Hippocampal formation (tissue), 2 donors: Measurements from ENCODE around the gene FIBCD1.

ENCODE experiments used
- DNase-seq, 2 donors: peaks; one replicate each; lab custom pipeline; 2025; lab: John Stamatoyannopoulos, UW

FIBCD1 gene

DNA sequence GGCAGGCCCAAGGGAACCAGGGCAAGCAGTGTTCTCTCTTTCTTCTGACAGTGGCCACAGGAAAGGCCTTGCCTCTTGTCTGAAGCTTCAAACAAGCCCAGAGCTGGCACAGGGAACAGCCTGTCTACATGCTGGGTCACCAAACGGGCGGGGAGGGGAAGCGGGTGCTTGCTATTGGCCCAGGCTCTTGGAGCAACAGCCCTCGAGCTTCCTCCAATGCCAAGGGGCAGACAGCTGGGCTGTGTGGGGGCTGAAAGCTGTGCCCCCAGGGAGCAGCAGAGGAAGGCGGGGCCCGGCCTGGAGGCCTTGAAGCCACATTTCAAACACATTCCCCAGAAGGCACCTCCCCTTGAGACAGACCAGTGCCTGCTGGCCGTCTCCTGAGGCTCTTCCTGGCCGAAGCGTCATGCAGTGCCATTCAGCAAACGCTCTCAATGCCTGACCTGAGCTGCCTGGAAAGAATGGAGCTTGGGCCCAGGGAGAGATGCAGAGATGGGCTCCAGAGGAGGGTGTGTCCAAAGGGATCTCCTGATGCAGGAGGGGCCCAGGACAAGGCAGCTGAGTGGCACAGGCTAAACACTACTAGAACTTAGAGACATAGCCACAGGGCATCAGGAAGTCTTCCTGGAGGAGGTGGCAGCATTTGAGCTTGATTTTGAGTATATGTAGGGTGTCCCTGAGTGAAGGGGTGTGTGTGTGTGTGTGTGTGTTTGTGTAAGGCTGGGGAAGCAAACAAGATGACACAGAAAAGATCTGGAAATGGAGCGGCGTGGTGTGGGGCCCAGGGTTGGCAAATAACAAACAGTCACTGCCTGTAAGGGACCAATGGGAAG is 2.5 kb downstream of the FIBCD1 start:
- peak in 1 of 2 donors; percentile 25 for DNase-seq

DNA sequence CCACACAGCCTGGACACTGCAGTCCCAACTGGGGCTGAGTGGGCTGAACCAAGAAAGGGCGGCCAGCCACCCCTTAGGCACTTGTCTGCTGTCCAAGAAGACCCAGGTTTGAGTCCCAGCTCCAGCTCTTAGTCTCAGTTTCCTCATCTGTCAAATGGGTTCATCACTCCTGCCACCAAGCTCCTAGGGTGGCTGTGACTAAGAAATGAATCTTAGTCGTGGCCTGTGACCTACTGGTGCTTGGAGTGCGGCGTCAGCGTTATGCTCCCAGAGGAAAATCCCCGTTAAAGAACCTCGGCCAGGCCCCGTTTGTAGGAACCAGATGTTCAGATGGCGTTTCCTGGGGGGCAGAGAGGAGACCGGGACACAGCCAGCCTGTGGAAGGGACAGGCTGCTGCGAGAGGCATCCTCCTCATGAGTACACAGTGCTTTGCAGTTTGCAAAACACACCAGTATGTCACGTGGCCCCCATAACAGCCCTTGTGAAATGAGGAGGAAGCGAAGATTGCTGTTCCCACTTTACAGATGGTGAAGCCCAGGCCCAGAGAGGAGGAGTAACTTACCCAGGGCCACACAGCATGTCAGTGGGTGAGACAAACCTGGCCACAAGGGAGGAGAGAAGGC is 3.3 kb downstream of the FIBCD1 start:
- no peak for DNase-seq

DNA sequence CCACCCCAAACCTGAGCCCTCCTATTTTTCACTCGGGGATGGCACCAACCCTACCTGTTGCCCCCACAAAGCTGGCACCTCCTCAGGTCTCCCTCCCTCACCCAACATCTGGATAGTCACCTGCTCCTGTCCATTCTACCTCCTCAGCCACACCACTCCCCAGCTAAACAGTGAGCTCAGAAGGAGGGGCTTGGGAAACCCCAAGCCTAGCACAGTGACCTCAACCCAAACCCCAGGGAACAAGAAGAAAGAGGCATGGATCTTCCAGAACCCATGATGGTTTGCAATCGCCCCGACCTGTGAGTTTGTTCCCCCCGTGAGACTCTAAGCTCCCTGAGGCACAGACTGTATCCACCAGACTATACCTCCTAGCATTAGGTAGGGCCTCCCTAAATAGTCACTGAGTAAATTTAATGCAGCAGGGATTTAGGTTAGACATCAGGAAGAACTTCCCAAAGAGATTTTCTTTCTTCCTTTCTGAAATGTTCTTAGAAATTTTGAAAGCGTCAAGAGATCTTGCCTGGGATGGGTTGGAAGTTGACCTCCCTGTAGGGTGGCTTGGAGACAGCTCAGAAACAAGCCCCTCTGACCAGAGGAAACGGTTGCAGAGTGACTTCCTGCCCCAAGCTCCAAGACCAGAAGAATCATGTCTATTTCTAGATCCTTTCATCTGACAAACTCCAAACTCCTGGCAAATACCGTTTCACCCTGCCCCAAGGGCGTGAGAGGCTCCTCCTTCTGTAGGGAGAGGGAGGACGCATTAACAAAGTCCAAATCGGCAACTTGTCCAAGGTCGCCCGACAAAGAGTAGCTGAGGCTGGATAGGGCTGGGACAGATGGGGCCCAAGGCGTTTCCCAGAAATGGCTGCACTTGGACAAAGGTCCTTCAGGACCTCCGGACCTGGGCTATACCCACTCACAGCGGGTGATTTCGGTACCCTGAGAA is 4.1 kb downstream of the FIBCD1 start:
- no peak for DNase-seq

DNA sequence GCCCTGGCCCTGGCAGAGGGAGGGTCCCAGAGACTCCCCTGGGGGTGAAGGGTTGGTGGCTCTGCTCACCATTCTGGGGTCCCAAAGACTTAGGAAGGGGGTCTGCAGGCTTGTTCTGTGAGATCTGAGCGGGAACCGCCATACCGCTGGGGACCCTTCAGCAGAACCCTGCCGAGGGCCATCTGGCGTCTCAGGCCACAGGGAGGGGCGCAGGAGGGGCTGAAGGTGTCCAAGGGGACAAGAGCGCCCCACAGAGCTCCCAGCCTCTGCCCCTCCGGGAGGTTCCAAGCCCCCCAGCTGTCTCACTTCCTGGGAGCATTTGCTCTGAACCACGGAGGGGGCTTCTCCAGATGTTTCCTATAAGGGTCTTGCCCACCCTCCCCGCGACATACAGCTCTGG is 4.8 kb downstream of the FIBCD1 start:
- DNase-seq = no peak

DNA sequence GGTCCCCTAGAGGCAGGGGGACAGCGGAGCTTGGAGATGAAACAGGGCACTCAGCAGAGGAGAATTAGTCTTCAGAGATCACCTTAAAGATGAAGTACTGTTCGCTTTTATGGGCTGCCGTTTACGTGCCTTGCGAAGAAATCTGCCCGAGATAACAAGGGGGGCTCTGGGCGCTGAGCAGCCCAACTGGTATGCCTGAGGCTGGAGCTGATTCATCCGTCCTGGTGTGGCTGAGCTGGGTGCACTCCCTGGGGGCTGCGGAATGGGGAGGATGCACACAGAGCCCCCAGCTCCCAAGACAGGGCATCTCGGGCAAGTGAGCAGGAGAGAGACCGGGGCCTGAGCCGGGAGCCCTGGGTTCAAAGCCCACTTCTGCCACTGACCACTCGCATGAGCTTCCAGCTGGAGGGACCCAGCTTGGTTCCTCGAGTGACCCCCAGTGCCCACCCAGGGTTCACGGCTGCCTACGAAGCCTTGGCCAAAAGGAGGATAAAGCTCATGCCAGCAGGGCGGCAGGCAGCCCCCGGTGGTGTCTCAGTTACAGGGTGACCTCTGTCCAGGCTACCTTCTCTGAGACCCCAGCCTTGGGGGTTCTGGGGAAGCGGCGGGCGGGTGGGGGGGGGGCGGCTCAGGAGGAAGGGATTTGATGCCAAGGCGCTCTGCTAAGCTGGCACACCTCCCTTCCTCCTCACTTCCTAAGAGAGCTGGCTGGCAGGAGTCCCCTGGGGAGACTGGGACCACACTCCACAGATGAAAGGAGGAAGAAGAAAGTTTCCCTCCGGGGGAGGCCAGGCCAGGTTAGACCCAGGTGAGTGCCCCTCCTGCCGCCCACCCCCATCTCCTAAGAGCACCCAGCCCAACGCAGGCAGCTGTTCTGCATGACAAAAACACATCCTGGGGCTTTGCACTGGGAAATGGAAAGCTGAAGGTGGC is 5.7 kb downstream of the FIBCD1 start:
- no peak for DNase-seq

DNA sequence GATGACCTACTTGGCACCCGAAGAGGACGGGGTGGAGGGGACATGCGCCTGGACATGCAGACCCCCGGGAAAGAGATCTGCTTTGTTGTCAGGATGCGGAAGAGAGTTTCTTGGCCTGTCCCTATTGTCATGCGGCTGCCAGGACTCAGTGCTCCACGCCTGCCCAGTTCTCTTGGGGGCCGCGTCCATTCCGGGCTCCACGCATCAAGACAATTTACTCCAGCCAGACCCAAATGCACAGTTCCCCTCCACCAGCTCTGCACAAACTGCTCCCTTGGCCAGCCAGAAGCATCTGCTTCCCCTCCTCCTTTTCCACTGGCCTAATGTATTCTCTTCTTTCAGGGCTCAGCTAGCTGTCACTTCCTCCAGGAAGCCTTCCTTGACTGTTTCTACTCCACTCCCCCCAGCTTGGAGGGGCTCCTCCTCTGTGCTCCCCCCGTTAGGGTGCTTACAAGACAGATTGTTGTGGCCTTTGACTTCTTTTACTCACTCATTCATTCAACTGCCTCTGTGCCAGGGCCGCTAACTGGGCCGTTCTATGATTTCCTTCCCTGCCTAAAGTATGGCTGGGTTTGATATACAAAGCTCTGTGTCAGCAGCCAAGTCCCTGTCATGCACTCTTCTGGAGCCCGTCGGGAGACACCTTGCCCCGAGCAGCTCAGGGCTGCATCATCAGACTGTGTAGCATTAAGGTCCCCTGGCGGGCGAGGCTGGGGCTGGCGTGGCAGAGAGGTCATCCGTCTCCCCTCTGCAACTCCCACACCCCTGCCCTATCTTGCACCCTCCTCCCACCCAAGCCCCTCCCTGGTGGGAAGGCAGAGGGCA is 6.6 kb downstream of the FIBCD1 start:
- DNase-seq = no peak

DNA sequence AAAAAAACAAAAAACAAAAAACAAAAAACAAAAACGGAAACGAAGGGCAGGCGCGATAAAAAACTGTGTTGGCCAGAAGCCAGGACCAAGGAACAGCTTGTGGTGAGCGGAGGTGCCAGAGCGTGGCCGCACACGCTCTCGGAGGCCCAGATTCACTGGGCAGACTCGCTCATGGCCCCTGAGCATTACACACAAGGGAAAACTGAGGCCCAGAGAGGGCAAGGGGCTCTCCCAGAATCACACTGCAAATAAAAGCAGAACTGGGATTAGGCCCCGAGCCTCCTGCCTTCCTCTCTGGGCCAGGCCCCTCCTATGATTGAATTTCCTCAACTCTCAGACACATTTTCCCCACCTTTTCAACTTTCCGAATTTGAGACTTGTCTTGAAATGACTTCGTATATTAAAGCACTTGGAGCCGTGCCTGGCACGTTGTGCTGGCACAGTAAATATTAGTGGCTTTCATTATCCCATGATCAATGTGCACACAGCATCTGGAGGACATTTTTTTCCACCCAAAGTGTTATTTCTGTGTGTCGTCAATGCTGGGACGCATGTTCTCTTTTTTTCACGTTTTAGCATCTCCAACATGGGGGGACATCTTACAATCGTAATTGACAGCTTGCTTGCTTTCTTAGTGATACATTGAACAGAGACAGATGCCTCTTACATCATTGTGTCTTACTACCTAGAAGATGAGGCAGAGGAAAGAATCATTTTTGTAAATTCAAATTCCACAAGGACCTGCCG is 7.4 kb downstream of the FIBCD1 start:
- no peak for DNase-seq

DNA sequence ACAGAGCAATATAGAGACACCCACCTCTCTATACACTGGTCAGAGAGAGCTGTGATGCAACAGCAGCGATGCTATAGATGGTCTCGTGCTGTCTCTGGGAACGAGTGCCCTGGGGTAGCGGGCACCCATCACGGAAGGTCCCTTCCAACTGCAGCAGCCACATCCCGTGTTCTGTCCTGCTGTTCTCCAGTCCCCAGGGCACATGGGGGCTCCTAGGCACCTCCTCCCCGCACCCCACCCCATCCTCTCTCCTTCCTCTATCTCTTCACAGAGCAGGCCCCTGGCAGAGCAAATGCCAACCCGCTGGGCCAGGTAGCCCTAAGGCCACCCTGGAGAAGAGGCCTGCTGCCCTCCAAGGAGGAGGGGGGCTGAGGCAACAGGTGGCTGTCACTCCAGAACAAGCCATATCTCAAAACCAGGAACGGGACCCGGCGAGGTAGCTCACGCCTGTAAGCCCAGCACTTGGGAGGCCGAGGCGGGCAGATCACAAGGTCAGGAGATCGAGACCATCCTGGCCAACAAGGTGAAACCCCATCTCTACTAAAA is 8.2 kb downstream of the FIBCD1 start:
- no peak for DNase-seq

DNA sequence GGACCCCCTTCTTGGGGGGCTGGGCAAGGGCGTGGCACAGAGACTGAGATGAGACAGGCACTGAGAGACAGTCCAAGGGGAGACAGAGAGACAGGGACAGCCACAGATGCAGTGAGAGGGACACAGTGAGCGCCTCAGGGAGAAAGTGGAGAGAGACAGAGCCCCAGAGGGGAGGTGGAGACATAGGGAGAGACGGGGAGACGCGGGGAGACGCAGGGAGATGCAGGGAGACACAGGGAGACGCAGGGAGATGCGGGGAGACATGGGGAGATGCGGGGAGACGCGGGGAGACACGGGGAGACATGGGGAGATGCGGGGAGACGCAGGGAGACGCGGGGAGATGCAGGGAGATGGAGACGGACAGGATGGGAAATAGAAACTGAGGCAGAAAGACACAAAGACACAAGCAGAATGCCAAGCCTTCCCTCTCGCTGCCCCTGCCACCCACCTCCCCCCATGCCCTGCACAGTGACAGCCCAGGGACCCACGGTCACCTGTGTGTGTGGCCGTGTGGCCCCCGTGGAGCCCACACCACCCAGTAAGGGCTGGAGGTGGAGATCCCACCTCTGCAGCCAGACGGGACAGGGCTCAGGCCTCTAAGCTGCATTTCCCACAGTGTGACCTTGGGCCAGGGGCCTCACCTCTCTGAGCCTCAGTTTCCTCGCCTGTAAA is 8.8 kb downstream of the FIBCD1 start:
- DNase-seq = no peak

DNA sequence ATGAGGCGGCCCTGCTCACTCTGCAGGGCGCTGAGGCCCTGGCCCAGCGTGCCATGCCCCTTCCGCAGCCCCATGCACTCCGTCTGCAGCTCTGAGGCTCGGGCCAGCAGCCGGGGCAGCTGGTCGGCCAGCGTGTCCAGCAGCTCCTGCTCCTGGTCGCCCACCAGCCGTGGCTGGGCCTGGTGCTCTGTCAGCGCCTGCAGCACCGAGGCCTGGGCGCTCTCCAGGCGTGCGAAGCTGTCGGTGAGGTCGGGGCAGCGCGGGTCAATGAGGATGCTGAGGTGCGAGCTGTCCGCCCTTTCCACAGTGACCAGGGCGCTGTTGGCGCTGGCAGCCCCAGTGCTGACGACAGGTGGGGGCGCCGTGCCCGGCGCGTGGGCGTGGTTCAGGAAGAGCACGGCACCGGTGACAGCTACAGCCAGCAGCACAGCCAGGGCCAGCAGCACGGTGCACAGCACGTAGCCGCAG is 9.4 kb downstream of the FIBCD1 start:
- DNase-seq = no peak

DNA sequence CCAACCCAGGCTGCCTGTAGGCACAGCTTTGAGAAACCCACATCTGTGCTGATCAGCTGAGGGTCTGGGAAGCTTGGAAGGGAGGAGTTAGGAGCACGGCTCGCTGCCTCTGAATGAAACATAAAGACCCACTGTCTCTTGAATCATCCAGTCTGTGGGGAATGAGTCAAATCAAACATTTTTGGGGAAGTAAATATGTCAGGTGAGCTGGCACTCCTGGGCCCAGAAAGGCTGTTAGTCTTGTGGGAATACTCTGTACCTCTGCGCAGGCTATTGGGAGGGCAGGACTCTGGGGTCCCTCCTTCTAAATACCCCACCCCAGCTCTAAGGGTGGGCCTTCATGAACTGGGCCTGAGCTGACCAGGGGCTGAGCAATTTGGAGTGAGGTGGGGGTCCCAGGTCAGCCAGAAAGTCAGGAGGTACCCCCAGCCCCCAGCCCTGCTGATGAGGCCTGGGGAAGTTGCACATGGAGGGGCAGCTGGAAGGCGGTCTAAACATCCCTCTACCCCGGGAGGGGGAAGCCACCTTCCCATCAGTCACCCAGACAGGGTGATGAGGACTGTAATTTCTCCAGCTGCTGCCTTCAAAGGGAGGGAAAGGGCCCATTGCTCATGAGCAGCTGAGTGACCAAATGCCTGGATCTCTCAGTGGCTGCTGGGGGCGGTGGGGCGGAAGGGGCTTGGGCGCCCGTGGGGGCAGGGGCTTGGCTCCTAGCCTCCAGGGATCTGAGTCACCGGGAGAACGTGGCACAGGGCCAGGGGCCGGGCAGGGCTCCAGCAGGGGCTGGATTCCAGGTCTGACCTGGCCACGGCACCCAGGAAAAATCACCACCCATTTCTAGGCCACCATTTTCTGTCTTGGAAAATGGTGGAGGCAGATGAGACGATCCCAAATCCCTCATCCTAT is 10.8 kb downstream of the FIBCD1 start:
- no peak for DNase-seq

DNA sequence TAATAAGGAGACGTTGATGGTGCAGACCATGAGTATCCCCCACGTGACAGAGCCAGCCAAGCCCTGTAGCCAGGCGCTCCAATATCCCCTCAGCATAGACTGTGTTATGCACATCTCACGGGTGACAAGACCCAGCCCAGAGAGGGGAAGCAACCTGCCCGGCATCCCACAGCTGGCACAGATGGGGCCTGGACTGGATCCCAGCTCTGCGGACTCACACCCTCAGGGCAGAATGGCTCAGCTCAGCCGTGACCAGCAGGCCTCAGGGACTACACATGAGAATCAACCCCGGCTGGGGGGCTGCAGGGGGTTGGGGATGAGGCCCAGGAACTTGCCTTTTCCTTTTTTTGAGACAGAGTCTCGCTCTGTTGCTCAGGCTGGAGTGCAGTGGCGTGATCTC is 11.7 kb downstream of the FIBCD1 start:
- no peak for DNase-seq

DNA sequence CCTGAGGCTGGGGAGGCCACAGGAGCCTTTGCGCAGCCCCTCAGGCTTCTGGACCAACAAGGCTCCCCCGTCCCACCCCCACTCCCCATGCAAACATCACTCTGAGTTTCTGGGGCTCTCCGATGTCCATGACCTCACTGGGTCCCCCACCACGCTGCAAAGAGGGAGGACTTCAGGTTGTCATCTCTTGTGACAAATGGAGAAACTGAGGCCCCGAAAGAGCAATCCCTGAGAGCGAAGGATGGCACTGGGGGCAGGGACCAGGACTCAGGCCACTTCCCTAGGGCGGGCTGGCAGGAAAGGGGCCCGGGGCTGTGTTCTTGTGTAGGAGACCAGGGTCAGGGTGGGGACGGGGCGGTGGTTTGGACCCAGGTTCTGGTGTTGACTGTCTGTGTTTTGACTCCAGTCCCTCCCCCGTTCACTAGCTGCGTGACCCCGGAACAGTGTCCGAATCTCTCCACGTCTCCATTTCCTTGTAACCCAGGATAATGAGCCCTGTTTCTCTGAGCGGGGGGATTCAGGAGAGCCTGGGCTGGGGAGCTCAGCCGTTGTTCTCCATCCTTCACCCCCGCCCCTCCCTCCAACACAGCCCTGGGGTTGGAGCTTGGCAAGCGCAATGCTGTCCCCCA is 13.9 kb downstream of the FIBCD1 start:
- no peak for DNase-seq

DNA sequence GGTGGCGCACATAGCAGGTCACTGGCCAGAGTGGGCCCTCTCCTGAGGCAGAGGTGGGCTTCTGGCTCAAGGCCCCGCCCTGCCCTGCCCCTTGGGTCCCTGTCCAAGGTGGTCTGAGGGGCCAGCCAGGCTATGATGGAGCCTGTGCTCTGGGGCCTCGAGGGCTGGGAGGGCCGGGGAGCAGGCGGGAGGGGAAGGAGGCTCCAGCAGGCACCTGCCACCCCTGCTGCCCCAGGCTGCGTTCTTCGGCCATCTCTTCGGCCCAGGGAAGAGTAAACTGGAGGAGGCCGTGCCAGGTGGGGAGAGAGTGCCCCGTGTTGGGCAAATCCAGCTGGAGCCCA is 14.6 kb downstream of the FIBCD1 start:
- no peak for DNase-seq

DNA sequence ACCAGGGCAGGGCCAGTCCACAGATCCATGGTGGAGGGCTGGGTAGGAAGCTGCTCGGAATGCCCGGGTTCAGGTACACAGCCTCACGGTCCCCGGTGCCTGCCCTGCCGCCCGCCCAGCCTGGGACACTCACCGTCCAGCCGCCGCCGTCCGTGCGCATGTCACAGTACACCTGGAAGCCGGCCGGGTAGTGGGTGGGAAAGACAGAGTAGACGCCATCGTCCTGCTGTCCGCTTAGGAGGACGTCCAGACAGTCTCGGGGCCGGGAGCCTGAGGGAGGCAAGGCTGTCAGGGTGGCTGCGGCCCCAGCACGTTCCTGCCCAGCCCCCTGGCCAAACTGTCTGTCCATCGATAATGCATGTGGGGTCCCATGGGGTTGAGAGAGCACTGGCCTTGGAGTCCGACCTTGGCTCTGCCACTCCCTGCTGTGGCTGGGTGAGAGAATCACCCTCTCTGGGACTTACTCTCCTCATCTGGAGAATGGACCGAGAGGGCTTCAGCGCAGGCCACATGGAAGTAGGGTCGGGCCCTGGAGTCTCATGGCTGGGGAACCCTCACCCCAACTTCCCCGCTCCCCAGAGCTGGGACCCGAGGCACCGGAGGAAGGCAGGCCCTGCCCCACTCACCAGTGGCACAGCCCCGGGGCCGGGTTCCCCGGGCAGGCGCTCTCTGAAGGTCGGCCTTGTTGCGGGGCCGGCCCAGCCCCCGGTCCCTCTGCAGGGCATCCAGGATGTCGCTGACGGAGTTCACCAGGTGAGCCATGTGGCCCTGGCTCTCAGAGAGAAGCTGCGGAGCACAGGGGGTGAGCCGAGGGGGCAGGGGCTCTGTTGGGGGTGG is 15.2 kb downstream of the FIBCD1 start:
- DNase-seq = no peak

DNA sequence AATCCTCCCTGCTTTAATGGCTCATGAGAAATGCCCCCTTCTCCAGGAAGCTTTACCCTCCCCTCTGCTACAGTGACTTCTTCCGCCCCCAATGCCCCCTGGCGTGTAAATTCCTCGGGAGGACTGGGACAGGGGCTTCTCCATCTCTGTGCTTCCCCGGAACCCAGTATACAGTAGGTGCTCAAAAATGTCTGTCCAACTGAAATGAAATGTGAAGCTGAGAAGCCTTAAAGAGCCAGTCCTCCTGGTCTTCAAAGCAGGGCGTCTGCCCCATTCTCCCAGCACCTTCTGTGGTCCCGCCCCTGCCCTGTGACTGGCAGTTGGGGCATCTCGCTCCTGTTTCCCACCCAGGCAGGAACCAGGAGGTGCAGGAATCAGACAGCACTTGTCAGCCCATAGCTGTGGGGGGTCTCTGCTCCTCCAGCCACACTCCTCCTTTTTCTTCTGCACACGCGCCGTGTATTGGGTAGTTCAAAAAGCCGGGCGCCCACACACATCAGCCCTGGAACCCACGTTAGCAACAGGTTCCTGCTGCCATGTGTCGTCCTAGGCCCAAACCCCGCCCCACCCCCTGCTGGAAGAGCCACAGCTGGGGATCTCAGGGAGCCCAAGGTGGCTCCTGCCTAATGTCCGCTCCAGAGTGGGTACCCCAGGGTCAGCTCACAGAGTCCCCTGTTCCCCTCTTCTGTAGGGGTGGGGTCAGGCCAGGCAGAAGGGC is 16.0 kb downstream of the FIBCD1 start:
- no peak for DNase-seq
